SK-N-MC (cell line): ENCODE results near the gene C22orf39.

Source experiments
- DNase-seq: peaks from one replicate; pipeline ENCODE4 v3.0.0-alpha.2; 2011; ENCODE audit warnings: low read depth, low spot score
- H3K27ac ChIP-seq: fragments of 200-600 bp; sonication (generic); 2 replicates; pipeline ENCODE4 v1.5.1; 2016; ENCODE audit warnings: mixed run types
- H3K36me3 ChIP-seq: fragments of 200-600 bp; sonication (generic); 2 replicates; pipeline ENCODE4 v1.6.1; 2017; ENCODE audit warnings: antibody characterized with exemption, low read length, mixed read lengths; ENCODE audit not compliant: insufficient read depth
- H3K4me3 ChIP-seq: fragments of 200-600 bp; sonication (generic); 2 replicates; pipeline ENCODE4 v1.5.1; 2016
- H3K9ac ChIP-seq: fragments of 200-600 bp; sonication (generic); 2 replicates; pipeline ENCODE4 v1.8.0; 2017; ENCODE audit warnings: mixed run types, mixed read lengths; ENCODE audit not compliant: insufficient read length
- H3K9me3 ChIP-seq: fragments of 200-600 bp; sonication (generic); 2 replicates; pipeline ENCODE4 v1.6.1; 2017; ENCODE audit warnings: low read depth, mild to moderate bottlenecking, antibody characterized with exemption, low read length, moderate library complexity, mixed read lengths
- EZH2 ChIP-seq: fragments of 200-600 bp; sonication (generic); IDR thresholded peaks from one replicate; pipeline ENCODE4 v1.6.1; 2017; ENCODE audit warnings: antibody characterized with exemption
- FOXP2 ChIP-seq: optimal IDR thresholded peaks from 2 replicates; pipeline ENCODE3; 2011; ENCODE audit warnings: mild to moderate bottlenecking, moderate library complexity; ENCODE audit not compliant: insufficient read depth; ENCODE audit errors: extremely low read length, control extremely low read depth
- POLR2AphosphoS5 ChIP-seq: IDR thresholded peaks from 2 replicates; pipeline ENCODE4 v1.6.1; 2012; ENCODE audit warnings: mild to moderate bottlenecking, low read depth, low read length, borderline replicate concordance

The C22orf39 gene

GRCh38 chr22:19466848-19467752 is 19.6 kb upstream of the C22orf39 start:
- Histone ChIP-seq H3K36me3 (peaks cover 92% of the 10 kb centered on the region), H3K4me3 (no peak overlapping the region), H3K9me3 (no peaks in the 10 kb centered on the region), H3K27ac (no peak overlapping the region), H3K9ac (no peak overlapping the region)
- TF ChIP-seq FOXP2 (no peak), EZH2 (no peak), POLR2AphosphoS5 (no peak)
- DNase-seq, result no peak

- Histone ChIP-seq H3K36me3 (peaks cover 90% of the 10 kb centered on the region), H3K4me3 (no peak overlapping the region), H3K27ac (no peak overlapping the region), H3K9ac (no peak overlapping the region), H3K9me3 (no peaks in the 10 kb centered on the region)
- no peak for DNase-seq
- TF ChIP-seq POLR2AphosphoS5, result no peak
- no peak for TF ChIP-seq EZH2
- TF ChIP-seq FOXP2, result no peak
Measured at GRCh38 chr22:19466126-19466716, 18.7 kb upstream of the C22orf39 start.

GRCh38 chr22:19464975-19465374 is 17.5 kb upstream of the C22orf39 start:
- TF ChIP-seq POLR2AphosphoS5 (no peak), FOXP2 (no peak), EZH2 (no peak)
- no peak for DNase-seq
- H3K9me3 ChIP-seq, result no peaks in the 10 kb centered on the region
- H3K9ac ChIP-seq, result no peak overlapping the region
- peaks cover 82% of the 10 kb centered on the region for H3K36me3 ChIP-seq
- no peak overlapping the region for H3K27ac ChIP-seq
- H3K4me3 ChIP-seq, result no peak overlapping the region

- DNase-seq, result no peak
- Histone ChIP-seq H3K36me3 (peaks cover 78% of the 10 kb centered on the region), H3K9me3 (no peaks in the 10 kb centered on the region), H3K9ac (no peak overlapping the region), H3K4me3 (no peak overlapping the region), H3K27ac (no peak overlapping the region)
- TF ChIP-seq FOXP2 (no peak), EZH2 (no peak), POLR2AphosphoS5 (no peak)
Measured at GRCh38 chr22:19464546-19464945, 17.0 kb upstream of the C22orf39 start.

- Histone ChIP-seq H3K27ac (no peak overlapping the region), H3K9ac (no peak overlapping the region), H3K36me3 (peaks cover 70% of the 10 kb centered on the region), H3K9me3 (no peaks in the 10 kb centered on the region), H3K4me3 (no peak overlapping the region)
- TF ChIP-seq EZH2, result no peak
- TF ChIP-seq FOXP2, result no peak
- TF ChIP-seq POLR2AphosphoS5, result no peak
- no peak for DNase-seq
Measured at GRCh38 chr22:19463491-19464469, 16.3 kb upstream of the C22orf39 start.

- Histone ChIP-seq H3K9me3 (no peaks in the 10 kb centered on the region), H3K36me3 (peaks cover 64% of the 10 kb centered on the region), H3K9ac (no peak overlapping the region), H3K27ac (no peak overlapping the region), H3K4me3 (no peak overlapping the region)
- no peak for DNase-seq
- TF ChIP-seq EZH2 (no peak), POLR2AphosphoS5 (no peak), FOXP2 (no peak)
Measured at GRCh38 chr22:19463008-19463407, 15.5 kb upstream of the C22orf39 start.

- no peaks in the 10 kb centered on the region for H3K9me3 ChIP-seq
- H3K36me3 ChIP-seq, result peaks cover 60% of the 10 kb centered on the region
- TF ChIP-seq FOXP2 (no peak), POLR2AphosphoS5 (no peak), EZH2 (no peak)
- no peak for DNase-seq
- H3K4me3 ChIP-seq, result no peak overlapping the region
- H3K27ac ChIP-seq, result no peak overlapping the region
- H3K9ac ChIP-seq, result no peak overlapping the region
Measured at GRCh38 chr22:19461506-19461905, 14.0 kb upstream of the C22orf39 start.

- Histone ChIP-seq H3K9ac (no peak overlapping the region), H3K27ac (no peak overlapping the region), H3K9me3 (no peaks in the 10 kb centered on the region), H3K4me3 (no peak overlapping the region), H3K36me3 (peaks cover 60% of the 10 kb centered on the region)
- TF ChIP-seq POLR2AphosphoS5, result no peak
- no peak for TF ChIP-seq FOXP2
- TF ChIP-seq EZH2, result no peak
- DNase-seq, result no peak
Measured at GRCh38 chr22:19460036-19460435, 12.5 kb upstream of the C22orf39 start.
